SHP77 treated with DMSO at 0.1 percent for 48 hours (cell line): ENCODE data around the gene RHD.
"Not testable (repeated sequence)": the region's sequence is repeated elsewhere in the genome, so short reads cannot be mapped to it uniquely, and the experiment has no call there.

Experiments
- DNase-seq: peaks from one replicate; lab custom pipeline; 2025; lab: John Stamatoyannopoulos, UW

RHD gene

DNA sequence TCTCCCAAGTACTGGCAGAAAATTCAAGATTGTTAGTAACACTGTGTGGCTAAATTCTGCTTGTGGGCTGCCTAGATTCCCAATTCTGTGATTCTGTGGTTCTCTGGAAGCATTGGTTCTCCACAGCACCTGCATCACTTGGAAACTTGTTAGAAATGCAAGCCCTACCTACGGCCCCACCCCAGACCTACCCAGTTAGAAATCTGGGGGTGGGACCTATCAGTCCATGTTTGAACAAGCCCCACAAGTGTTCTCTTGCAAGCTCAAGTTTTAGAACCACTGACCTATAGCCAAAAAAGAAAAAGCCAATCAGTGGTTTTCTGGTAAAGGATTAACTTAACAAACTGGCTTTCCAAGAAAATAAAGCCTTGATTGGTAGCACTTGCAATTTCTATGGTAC lies 35.9 kb downstream of the RHD start:
- DNase-seq: not testable (repeated sequence)

DNA sequence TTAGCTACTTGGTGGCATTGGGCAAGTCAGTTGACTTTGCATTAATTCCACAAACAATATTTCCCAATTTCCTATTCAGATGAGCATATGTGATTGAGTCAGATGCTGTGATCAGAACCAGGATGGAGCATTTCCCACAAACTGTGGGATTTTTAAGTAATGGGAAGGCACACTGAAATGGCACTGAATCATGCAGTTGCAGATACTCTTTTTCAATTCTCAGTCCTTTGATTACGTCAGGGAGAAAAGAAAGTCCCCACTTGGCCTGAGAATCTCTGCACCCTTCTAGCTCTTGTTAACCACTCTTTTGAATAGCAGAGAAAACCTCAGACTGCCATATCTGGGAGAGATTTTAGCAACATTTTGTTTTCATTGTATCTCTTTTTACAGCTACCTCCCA lies 36.8 kb downstream of the RHD start:
- not testable (repeated sequence) for DNase-seq

DNA sequence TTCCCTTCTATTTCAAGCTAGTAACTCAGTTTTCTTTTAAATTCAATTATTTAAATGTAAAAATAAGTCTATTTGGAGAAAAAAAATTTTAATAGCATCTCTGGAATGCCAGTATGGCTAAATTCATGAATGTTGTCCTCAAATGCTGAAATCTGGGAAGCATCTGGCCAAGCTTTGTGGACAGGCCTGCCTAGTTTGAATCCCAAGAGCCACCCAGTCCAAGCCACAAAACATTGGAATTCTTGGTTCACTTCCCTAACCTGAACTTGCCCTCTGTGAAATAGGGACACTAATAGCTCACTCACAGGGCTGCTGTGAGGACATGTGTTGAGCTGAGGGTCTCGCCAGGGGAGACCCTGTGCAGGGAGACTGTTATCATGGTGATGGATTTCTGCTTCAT lies 37.2 kb downstream of the RHD start:
- not testable (repeated sequence) for DNase-seq

DNA sequence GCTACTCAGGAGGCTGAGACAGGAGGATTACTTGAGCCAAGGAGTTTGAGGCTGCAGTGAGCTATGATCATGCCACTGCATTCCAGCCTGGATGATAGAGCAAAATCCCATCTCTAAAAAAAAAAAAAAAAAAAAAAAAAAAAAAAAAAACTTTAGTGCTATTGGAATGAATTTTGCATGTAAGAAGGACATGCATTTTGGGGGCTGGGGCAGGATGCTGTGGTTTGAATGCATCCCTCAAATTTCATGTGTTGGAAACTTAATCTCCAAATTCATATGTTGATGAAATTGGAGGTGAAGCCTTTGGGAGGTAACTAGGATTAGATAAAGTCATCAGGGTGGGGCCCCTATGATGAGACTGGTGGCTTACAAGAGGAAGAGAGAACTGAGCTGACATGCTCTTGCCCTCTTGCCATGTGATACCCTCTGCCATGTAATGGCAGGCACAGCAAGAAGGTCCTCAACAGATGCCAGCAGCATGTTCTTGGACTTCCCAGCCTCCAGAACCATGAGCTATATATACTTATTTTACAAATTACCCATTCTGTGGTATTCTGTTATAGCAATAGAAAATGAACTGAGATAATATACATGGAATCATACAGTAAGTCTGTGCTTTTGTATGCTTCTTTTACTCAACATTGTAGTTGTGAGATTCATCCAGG lies 40.6 kb downstream of the RHD start:
- DNase-seq: not testable (repeated sequence)

DNA sequence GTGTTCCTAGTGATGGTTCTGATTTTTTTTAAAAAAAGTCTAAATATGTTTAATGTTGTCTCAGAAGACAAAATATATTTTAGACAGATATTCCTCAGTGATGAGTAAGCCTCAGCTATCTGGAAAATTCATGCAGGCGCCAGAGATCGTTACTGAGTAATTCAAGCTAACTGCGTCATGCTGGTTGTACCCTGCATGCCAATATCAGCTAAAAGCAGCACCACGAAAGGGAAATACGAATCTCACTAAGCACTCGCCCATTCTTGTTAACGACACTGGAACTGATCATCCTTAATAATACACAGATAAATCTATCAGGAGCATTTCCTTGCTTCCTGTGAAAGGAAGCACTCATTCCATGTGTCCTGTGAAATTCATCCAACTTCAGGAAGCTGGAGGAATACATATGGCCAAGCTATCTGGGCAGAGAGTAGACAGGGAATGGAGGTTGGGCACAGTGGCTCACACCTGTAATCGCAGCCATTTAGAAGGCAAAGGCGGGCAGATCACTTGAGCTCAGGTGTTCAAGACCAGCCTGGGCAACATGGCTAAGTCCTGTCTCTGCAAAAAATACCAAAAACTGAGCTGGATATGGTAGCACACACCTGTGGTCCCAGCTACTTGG lies 48.1 kb downstream of the RHD start:
- DNase-seq: not testable (repeated sequence)

DNA sequence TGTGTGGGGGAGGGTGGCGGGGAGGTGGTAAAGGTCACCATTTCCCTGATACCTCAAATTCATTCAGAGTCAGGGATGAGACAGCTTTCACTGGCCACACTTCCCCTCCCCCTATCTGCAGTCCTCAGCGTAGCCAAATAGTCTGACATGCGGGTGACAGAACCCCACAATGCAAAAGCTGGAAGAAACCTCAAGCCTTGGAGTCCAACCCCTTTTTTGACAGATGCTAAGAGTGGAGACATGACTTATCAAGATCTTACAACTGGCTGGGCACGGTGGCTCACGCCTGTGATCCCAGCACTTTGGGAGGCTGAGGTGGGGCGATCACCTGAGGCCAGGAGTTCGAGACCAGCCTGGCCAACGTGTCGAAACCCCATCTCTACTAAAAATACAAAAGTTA lies 49.8 kb downstream of the RHD start:
- not testable (repeated sequence) for DNase-seq

DNA sequence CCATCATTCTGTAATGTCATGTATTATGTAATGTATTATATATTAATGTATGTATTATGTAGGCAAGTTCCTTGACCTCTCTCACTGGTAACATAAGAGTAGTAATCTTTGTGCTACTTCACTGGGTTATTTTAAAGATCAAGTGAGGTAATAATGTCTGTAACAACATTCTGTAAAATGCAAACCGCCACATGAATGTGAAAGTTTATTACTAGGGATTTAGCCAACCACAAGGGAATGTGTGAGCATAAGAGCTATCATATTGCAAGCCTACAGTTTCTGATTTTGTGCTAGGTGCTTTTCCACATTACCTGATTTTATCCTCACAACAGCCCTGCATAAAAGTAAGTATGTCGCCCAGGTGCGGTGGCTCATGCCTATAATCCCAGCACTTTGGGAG lies 52.1 kb downstream of the RHD start:
- DNase-seq: not testable (repeated sequence)

DNA sequence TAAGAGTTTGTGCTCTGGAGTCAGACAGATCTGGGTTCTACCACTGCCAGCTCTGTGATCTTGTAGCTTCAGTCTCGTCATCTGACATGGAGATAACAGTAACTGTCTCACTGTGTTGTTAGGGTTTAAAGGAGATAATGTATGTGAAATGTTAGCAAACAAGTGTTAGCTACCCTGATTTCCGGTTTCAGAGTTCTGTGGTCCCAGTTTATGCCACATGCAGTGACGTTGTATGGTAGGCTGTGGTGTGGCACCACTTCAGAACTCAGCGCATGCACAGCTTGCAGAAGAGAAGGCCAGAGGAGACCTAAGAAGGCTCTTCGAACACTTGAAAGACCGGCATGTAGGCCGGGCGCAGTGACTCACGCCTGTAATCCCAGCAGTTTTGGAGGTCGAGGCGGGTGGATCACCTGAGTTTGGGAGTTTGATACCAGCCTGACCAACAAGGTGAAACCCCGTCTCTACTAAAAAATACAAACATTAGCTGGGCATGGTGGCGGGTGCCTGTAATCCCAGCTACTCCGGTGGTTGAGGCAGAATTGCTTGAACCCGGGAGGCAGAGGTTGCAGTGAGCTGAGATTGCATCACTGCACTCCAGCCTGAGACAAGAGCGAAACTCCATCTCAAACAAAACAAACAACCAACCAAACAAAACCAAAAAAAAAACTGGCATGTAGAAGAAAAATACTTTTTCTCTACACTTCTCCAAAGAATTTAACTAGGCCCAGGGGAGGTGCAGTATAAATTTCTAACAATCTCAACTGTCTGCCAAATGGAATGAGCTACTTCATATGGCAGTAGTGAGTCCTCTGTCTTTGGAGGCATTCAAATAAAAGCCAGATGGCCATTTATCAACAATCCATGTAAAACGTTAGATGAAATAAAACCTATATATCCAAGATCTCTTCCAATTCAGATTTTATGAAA lies 55.8 kb downstream of the RHD start:
- not testable (repeated sequence) for DNase-seq

DNA sequence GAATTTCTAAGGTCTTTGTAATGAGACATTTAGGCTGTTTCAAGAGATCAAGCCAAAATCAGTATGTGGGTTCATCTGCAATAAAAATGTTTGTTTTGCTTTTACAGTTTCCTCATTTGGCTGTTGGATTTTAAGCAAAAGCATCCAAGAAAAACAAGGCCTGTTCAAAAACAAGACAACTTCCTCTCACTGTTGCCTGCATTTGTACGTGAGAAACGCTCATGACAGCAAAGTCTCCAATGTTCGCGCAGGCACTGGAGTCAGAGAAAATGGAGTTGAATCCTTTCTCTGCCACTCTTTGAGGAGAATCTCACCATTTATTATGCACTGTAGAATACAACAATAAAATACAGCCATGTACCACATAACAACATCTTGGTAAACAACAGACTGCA lies 56.5 kb downstream of the RHD start:
- DNase-seq: not testable (repeated sequence)

DNA sequence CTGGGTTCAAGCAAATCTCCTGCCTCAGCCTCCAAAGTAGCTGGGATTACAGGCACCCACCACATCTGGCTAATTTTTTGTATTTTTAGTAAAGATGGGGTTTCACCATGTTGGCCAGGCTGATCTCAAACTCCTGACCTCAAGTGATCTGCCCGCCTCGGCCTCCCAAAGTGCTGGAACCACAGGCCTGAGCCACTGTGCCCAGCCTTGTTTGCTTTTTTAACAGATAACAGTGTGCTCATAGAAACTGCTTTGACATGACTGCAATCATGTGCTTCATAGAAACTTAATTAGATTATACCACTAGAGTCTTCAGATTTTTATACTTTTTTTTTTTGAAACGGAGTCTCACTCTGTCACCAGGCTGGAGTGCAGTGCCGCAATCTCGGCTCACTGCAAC lies 57.0 kb downstream of the RHD start:
- not testable (repeated sequence) for DNase-seq

DNA sequence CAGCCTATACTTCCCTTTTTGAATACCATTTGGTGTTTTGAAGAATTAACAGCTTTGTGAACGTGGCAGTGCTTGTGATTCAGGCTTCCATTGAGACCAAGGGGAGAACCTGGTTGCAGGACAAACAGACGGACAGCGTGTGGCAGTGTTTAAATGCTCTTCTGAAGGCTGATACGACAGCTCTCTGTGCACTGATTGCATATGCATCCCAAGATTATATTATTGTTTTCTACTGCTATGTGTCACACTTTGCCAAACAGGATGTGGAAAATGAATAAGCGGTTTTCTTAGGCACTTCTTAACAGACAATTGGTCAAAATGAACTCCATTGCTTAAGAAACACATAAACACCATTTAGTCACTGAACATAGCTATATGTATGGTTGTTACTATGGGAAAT lies 57.6 kb downstream of the RHD start:
- DNase-seq: not testable (repeated sequence)

DNA sequence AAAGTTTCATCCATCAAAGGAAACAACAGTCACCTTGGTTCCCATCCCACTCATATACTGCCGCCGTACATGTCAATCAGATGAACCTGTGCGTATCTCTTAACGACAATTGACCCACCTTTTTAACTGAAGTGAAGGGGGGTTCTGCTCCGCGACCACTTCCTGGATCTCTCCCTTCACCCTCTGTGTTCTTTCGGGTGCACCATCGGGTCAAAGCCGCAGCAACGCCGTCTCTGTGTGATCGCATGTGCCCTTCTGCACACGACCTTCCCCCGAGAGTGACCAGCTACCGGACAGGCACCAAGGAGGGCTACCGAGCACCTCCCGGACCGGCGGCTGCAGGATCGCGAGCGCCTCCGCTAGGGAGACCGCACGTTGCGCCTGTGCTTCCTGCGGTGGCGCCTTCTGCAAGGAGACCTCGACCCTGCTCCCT lies 64.6 kb downstream of the RHD start:
- not testable (repeated sequence) for DNase-seq

DNA sequence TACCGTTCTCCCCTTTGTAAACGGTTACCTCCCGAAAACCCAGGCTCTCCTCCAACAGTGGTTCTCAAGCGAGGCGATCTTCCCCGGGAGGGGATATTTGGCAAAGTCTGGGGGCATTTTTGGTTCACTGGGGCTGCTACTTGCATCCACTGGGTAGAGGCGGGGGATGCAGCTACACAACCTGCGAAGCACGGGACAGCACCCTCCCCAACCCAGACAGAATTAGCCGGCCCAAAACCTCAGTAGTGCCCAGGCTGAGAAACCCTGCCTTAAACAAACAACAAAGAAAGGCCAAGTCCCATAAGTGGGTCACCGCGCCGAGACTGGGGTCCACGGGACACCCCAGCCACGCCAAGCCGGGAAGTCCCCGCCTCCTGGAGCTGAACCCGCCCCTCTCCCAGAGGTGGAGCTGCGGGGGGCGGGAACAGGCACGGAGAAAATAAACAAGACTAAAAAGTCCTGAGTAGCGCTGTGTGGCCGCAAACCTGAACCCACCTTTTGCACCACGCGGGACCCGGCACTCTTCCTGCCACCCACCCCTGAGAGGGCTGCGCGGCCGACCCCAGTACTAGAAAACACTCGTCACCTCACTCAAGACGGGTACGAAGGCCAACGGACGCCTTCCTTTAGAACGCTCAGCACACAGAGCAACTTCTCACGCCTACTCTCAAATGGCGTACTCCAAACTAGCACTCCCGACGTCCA lies 65.3 kb downstream of the RHD start:
- not testable (repeated sequence) for DNase-seq

DNA sequence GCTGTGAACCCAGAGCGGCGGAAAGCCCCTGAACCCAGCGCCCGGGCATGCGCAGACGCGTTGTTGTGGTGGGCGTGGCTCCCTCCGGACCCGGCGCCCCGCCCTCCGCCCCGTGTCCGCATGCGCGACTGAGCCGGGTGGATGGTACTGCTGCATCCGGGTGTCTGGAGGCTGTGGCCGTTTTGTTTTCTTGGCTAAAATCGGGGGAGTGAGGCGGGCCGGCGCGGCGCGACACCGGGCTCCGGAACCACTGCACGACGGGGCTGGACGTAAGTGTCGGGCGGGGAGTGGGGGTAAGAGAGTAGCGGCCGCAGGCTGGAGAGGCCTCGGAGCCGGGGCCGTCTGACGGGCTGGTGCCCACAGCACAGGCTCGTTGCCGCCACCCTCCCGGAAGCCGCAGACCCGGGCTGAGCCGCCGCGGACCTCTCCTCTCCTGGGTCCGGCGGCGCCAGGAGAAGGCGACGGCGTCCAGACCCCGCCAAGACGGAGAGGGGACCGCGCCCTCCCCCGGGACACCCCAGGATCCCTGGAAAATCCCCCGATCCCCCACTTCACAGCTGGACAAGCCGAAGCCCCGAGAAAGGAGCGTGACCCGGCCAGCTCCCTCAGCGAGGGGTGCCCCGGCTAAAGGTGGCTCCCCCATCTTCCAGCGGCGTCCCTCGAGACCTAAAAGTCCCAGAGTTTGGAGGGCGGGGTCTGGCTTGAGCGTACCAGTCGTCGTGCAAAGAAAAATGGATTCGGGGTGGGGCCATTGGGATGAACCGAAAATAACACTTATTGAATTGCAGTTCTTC lies 66.1 kb downstream of the RHD start, which contains the start of gene TMEM50A:
Gene TMEM50A, plus strand, starts transcription at position 147 of the 794 bp plus-strand sequence. CDS start 2,153 bp downstream, outside the sequence.
- peak; percentile 71 for DNase-seq

DNA sequence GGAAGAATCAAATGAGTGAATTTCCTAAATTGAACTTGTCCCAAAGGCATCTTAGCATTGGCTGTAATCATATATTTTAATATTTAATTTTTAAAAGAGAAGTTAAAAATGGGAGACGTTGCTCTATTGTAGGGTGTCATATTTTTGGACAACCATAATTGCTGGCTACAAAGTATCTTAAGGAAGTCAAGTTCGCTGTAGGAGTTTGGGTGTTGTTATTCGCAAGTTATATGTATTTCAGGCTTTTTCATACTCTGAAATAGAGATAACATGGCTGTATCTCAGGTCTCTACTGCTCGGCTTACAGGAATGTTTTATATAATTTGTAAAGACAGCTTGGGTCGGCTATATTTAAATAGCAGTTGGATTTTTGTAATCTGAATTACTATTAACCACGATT lies 66.7 kb downstream of the RHD start:
- no peak for DNase-seq

DNA sequence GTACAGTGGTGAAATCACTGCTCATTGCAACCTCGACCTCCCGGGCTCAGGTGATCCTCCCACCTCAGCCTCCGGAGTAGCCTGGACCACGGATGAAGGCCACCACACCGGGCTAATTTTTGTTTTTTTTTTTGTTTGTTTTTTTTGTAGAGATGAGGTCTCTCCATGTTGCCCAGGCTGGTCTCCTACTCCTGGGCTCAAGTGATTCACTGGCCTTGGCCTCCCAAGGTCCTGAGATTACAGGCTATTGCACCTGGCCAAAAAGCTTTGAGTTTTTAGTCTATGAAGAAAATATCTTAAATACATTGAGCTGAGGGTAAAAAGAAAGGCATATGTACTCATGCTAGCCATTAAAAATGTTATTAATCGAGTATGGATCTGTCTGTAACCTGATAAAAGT lies 69.4 kb downstream of the RHD start:
- no peak for DNase-seq

DNA sequence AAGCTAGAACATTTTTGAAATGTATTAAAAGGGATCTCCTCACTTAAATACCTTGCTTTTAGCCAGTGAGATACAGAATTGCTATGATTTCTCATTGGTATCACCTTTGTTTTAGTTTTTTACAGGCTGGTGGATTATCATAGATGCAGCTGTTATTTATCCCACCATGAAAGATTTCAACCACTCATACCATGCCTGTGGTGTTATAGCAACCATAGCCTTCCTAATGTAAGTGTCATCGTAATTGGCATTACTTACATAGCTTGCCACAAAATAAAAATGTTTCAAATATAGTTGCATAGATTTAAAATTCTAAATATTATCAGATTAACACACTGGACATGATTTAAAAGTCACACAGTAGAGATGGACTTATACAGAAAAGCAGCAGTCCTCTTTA lies 70.5 kb downstream of the RHD start:
- DNase-seq: no peak

DNA sequence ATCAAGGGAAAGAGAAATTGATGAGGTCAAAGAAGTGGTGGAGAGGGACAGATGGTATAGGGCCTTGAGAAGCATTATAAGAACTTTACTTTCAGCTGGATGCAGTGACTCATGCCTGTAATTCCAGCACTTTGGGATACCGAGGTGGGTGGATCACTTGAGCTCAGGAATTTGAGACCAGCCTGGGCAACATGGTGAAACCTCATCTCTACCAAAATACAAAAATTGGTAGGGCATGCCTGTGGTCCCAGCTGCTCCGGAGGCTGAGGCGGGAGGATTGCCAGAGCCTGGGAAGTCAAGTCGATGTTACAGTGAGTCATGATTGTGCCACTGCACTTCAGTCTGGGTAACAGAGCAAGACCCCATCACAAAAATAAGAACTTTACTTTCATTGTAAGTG lies 71.6 kb downstream of the RHD start:
- no peak for DNase-seq

DNA sequence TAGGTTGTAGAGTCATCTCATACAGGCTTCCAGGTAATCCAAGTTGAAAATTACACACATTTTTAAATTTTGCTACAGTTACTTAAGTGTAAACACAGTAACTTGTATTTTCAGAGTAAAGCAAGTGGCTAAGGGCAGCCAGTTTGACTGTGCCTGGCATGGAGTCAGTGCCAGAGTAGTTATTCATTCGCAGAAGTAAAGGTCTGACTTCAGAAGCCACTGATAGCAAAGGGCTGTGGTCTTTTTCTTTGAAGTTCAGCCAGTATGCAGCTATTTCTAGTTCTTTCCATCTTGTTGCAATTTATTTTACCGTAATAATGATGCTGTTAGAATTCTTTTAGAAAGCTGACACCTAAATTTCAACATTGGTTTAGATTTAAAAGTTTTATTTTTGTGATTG lies 75.2 kb downstream of the RHD start:
- DNase-seq: no peak

DNA sequence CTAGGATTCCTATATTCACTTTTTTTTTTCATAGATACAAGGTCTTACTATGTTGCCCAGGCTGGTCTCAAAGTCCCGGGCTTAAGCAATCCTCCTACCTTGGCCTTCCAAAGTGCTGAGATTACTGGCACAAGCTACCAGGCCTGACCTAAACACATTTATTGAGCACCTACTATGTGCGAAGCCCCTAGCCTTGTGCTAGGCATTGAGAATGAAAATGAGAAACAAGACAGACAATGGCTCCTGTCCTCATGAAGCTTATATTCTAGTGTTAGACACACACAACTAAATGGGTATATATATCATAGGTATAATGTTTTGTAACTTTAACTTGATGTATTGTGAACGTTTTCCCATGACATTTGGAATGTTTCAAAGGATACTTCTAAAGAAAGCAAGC lies 77.3 kb downstream of the RHD start:
- no peak for DNase-seq

DNA sequence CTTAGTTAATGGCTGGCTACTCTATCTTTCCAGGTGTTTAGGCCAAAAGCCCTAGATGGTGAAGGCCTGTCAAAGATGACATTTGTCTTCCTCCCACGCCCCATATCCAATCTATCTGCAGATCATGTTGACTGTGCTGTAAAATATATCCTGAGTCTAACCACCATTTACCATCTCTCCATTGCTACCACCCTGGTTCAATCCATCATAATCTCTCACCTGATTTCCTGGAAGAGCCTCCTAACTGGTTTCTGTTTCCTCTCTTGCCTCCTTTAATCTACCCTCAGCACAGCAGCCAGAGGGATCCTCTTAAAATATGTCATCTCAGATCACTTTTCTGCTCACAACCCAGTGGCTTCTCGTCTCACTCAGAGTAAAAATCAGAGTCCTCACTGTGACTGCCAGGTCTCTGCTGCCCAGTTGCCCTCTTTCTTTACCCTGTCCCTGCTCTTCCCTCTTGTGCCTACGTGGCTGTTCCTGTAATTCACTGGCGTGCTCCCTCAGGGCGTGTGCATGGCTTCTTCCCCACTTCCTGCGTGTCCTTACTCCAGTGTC lies 83.6 kb downstream of the RHD start:
- DNase-seq: no peak
